CD14-positive monocyte (primary cell): ENCODE data around the gene TBC1D3I. TPM values are rescaled to one million over a fixed set of nuclear protein-coding genes. Genes with fewer than 3 reads are reported as not detected.
"Not testable (repeated sequence)": the region's sequence is repeated elsewhere in the genome, so short reads cannot be mapped to it uniquely, and the experiment has no call there.

Experiments
- DNase-seq, 3 donors: peaks; one replicate each; pipeline ENCODE4 v3.0.0-alpha.2; 2011 to 2022
- H2AFZ ChIP-seq: 2 replicates; pipeline ENCODE4 v1.6.0; 2012; ENCODE audit warnings: mild to moderate bottlenecking, low read depth, low read length, inconsistent platforms; ENCODE audit not compliant: insufficient read depth, poor library complexity, severe bottlenecking
- H3K27ac ChIP-seq, 2 donors: 1 replicate in 1 of 2; 2 replicates in 1 of 2; pipeline ENCODE4 v1.5.1; 2012 to 2013; ENCODE audit warnings: low read length in 2 of 2, control low read depth in 1 of 2, inconsistent platforms in 1 of 2, low read depth in 1 of 2, mild to moderate bottlenecking in 1 of 2
- H3K27me3 ChIP-seq, 2 donors: one replicate each; pipeline versions ENCODE4 v1.6.0 to v1.6.1; 2011 to 2013; ENCODE audit warnings: low read length in 2 of 2; ENCODE audit not compliant: control insufficient read depth in 2 of 2, insufficient read depth in 2 of 2
- H3K36me3 ChIP-seq, 2 donors: replicated peaks in 1 of 2; 1 replicate in 1 of 2; 2 replicates in 1 of 2; pipeline versions ENCODE4 v1.5.1 to v1.6.1; 2012 to 2013; ENCODE audit warnings: low read length in 2 of 2, control low read depth in 1 of 2, inconsistent platforms in 1 of 2, mild to moderate bottlenecking in 1 of 2; ENCODE audit not compliant: insufficient read depth in 2 of 2, control insufficient read depth in 1 of 2
- H3K4me1 ChIP-seq, 2 donors: 1 replicate in 1 of 2; 2 replicates in 1 of 2; pipeline versions ENCODE4 v1.5.1 to v1.6.1; 2012 to 2013; ENCODE audit warnings: low read length in 2 of 2, control low read depth in 1 of 2, inconsistent platforms in 1 of 2, mild to moderate bottlenecking in 1 of 2, moderate library complexity in 1 of 2; ENCODE audit not compliant: insufficient read depth in 2 of 2, control insufficient read depth in 1 of 2
- H3K4me2 ChIP-seq: replicated peaks from 2 replicates; pipeline ENCODE3; 2012; ENCODE audit warnings: low read length, moderate library complexity, mild to moderate bottlenecking; ENCODE audit not compliant: poor library complexity, severe bottlenecking; ENCODE audit errors: extremely low read depth
- H3K4me3 ChIP-seq, 3 experiments: fragments of 200-600 bp in 1 of 3; sonication (generic) in 1 of 3; replicated peaks in 1 of 3; 1 replicate in 2 of 3; 2 replicates in 1 of 3; pipeline ENCODE4 v1.5.1; 2011 to 2013; ENCODE audit warnings: low read length in 3 of 3, mild to moderate bottlenecking in 3 of 3, control low read depth in 2 of 3, low read depth in 2 of 3, inconsistent platforms in 1 of 3, moderate library complexity in 1 of 3
- H3K79me2 ChIP-seq: 2 replicates; pipeline ENCODE4 v1.6.0; 2012; ENCODE audit warnings: mild to moderate bottlenecking, control low read depth, inconsistent platforms, low read length, moderate library complexity; ENCODE audit not compliant: insufficient read depth
- H3K9ac ChIP-seq: 2 replicates; pipeline ENCODE4 v1.6.0; 2017; ENCODE audit warnings: low read length, mild to moderate bottlenecking; ENCODE audit not compliant: insufficient read depth, poor library complexity, severe bottlenecking
- H3K9me3 ChIP-seq, 2 donors: replicated peaks in 1 of 2; 1 replicate in 1 of 2; 2 replicates in 1 of 2; pipeline versions ENCODE4 v1.5.1 to v1.6.1; 2012 to 2013; ENCODE audit warnings: low read length in 2 of 2, control low read depth in 1 of 2; ENCODE audit not compliant: control insufficient read depth in 1 of 2, insufficient read depth in 1 of 2
- H4K20me1 ChIP-seq: 2 replicates; pipeline ENCODE4 v1.6.0; 2012; ENCODE audit warnings: mild to moderate bottlenecking, low read length, control low read depth, moderate library complexity; ENCODE audit not compliant: insufficient read depth
- H3K27ac Mint-ChIP-seq, 7 donors: one replicate each; pipeline ENCODE4 v1.8.0; 2020; ENCODE audit warnings: mild to moderate bottlenecking in 7 of 7, mixed read lengths in 7 of 7, moderate library complexity in 6 of 7, inconsistent platforms in 2 of 7
- H3K27me3 Mint-ChIP-seq, 3 donors: one replicate each; pipeline ENCODE4 v1.8.0; 2021 to 2022; ENCODE audit warnings: low read depth in 3 of 3, mild to moderate bottlenecking in 3 of 3, mixed read lengths in 3 of 3, moderate library complexity in 3 of 3, inconsistent platforms in 1 of 3
- H3K36me3 Mint-ChIP-seq, 2 donors: one replicate each; pipeline ENCODE4 v1.8.0; 2020; ENCODE audit warnings: mixed read lengths in 2 of 2, inconsistent platforms in 1 of 2, mild to moderate bottlenecking in 1 of 2
- H3K4me1 Mint-ChIP-seq: one replicate; pipeline ENCODE4 v1.8.0; 2020; ENCODE audit warnings: mild to moderate bottlenecking, mixed read lengths
- H3K4me3 Mint-ChIP-seq, 2 donors: one replicate each; pipeline ENCODE4 v1.8.0; 2020; ENCODE audit warnings: mild to moderate bottlenecking in 2 of 2, mixed read lengths in 2 of 2, moderate library complexity in 1 of 2
- H3K9me3 Mint-ChIP-seq, 7 donors: one replicate each; pipeline ENCODE4 v1.8.0; 2020 to 2022; ENCODE audit warnings: mixed read lengths in 7 of 7, mild to moderate bottlenecking in 6 of 7, moderate library complexity in 6 of 7, inconsistent platforms in 2 of 7
- WGBS: methylation state at CpG from one replicate; pipeline ENCODE4 v1.1.5; 2013; ENCODE audit warnings: missing lambda C conversion rate; ENCODE audit not compliant: insufficient coverage; 5-methylcytosine and 5-hydroxymethylcytosine counted together
- intact Hi-C, 2 donors: fragments of 100-400 bp; cut with micrococcal nuclease; formaldehyde crosslinking; loops; one replicate each; pipeline versions ENCODE4 v1.15.0 to v1.15.1; 2023
- polyA plus RNA-seq, 3 donors: library from polyadenylated mRNA; depleted of rRNA in 1 of 3; unstranded in 2 of 3; stranded (reverse) in 1 of 3; fragments of 300-500 nt in 2 of 3; fragments of >200 nt in 1 of 3; fragmentation: Illumina TruSeq in 2 of 3; gene quantifications; 1 replicate in 2 of 3; 2 replicates in 1 of 3; pipeline ENCODE4 v1.2.3, GENCODE V29; 2012 to 2021

Gene TBC1D3I
- polyA plus RNA-seq, 3 donors = 0.24 TPM; not detected in 2

DNA sequence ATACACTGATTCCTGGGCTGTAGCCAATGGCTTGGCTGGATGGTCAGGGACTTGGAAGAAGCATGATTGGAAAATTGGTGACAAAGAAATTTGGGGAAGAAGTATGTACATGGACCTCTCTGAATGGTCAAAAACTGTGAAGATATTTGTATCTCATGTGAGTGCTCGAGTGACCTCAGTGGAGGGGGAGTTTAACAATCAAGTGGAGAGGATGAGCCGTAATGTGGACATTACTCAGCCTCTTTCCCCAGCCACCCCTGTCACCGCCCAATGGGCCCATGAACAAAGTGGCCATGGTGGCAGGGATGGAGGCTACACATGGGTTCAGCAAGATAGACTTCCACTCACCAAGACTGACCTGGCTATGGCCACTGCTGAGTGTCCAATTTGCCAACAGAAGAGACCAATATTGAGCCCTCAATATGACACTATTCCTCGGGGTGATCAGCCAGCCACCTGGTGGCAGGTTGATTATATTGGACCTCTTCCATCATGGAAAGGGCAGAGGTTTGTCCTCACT lies 42.7 kb downstream of the TBC1D3I start:
- H3K9ac ChIP-seq, H2AFZ ChIP-seq, H3K79me2 ChIP-seq, DNase-seq, H3K4me3 ChIP-seq, H3K4me3 Mint-ChIP-seq, H3K27me3 Mint-ChIP-seq, H4K20me1 ChIP-seq, H3K27me3 ChIP-seq, H3K4me2 ChIP-seq, H3K4me1 ChIP-seq, H3K27ac ChIP-seq, H3K36me3 Mint-ChIP-seq, intact Hi-C loops, H3K36me3 ChIP-seq, H3K4me1 Mint-ChIP-seq, H3K27ac Mint-ChIP-seq: not testable (repeated sequence)
- no CpG with 5 or more reads among the region's 4 CpGs for WGBS
- H3K9me3 Mint-ChIP-seq = peaks cover 8 to 21% (median 14%) of the 10 kb centered on the region in 7 donors
- H3K9me3 ChIP-seq = peaks cover 10 to 18% of the 10 kb centered on the region in 2 donors

DNA sequence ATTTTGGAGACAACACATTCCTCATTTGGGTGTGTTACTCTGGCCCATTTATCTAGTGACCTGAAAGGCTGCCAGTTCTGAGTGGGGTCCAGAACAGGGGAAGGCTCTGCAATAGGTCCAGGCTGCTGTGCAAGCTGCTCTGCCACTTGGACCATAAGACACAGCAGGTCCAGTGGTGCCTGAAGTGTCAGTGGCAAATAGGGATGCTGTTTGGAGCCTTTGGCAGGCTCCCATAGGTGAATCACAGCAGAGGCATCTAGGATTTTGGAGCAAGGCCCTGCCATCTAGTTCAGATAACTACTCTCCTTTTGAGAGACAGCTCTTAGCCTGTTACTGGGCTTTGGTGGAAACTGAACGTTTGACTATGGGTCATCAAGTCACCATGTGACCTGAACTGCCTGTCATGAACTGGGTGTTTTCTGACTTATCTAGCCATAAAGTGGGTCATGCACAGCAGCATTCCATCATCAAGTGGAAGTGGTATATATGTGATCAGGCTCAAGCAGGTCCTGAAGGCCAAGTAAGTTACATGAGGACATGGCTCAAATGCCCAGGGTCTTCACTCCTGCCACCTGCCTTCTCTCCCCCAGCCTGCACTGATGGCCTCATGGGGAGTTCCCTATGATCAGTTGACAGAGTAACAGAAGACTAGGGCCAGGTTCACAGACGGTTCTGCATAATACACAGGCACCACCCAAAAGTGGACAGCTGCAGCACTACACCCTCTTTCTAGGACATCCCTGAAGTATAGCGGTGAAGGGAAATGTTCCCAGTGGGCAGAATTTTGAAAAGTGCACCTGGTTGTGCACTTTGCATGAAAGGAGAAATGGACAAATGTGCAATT lies 43.4 kb downstream of the TBC1D3I start:
- H3K4me3 Mint-ChIP-seq, H3K27me3 Mint-ChIP-seq, H3K4me3 ChIP-seq, H3K27ac ChIP-seq, DNase-seq, H3K79me2 ChIP-seq, H2AFZ ChIP-seq, intact Hi-C loops, H3K27me3 ChIP-seq, H3K4me1 Mint-ChIP-seq, H3K9ac ChIP-seq, H3K4me1 ChIP-seq, H3K4me2 ChIP-seq, H4K20me1 ChIP-seq, H3K36me3 Mint-ChIP-seq, H3K27ac Mint-ChIP-seq, H3K36me3 ChIP-seq: not testable (repeated sequence)
- peaks cover 10 to 18% of the 10 kb centered on the region in 2 donors for H3K9me3 ChIP-seq
- no CpG with 5 or more reads among the region's 3 CpGs for WGBS
- peaks cover 8 to 21% (median 14%) of the 10 kb centered on the region in 7 donors for H3K9me3 Mint-ChIP-seq

DNA sequence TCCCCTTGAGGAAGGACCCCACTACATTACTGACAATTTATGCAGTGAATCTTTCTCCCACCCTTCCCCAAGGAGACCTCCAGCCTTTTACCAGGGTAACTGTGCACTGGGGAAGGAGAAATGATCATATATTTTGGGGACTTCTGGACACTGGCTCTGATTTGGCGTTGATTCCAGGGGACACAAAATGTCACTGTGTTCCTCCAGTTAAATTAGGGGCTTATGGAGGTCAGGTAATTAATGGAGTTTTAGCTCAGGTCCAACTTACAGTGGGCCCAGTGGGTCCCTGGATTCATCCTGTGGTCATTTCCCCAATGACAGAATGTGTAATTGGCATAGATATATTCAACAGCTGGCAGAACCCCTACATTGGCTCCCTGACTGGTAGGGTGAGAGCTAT lies 44.8 kb downstream of the TBC1D3I start:
- Mint-ChIP-seq H3K4me1 (peaks cover 17% of the 10 kb centered on the region), H3K9me3 (peaks cover 8 to 21% (median 12%) of the 10 kb centered on the region in 7 donors)
- not testable (repeated sequence) for H3K4me2 ChIP-seq, H3K27me3 Mint-ChIP-seq, H3K27ac ChIP-seq, H3K27ac Mint-ChIP-seq, DNase-seq, H3K36me3 ChIP-seq, H3K36me3 Mint-ChIP-seq, H3K9ac ChIP-seq, H3K4me3 Mint-ChIP-seq, H3K79me2 ChIP-seq, H2AFZ ChIP-seq, H3K4me3 ChIP-seq, H3K27me3 ChIP-seq, H4K20me1 ChIP-seq
- Histone ChIP-seq H3K4me1 (peaks cover 15 to 16% of the 10 kb centered on the region in 2 donors), H3K9me3 (peaks cover 10 to 18% of the 10 kb centered on the region in 2 donors)
- no CpG with 5 or more reads among the region's 1 CpG for WGBS
- intact Hi-C loops = loop anchor here in 1 of 2 donors (5.0 kb wide), 1 partner anchor 37 kb away; no protein-coding TSS in a partner anchor

- Mint-ChIP-seq H3K9me3 (peaks cover 8 to 21% (median 12%) of the 10 kb centered on the region in 7 donors), H3K4me1 (peaks cover 53% of the 10 kb centered on the region), H3K4me3 (peak overlapping the region in 1 of 2 donors; percentile 64), H3K27ac (peak overlapping the region; percentile 2 to 79 (median 64))
- not testable (repeated sequence) for H3K9ac ChIP-seq, H3K27ac ChIP-seq, H3K36me3 ChIP-seq, H3K4me2 ChIP-seq, H2AFZ ChIP-seq, H3K36me3 Mint-ChIP-seq, H3K27me3 Mint-ChIP-seq, H3K4me3 ChIP-seq, H3K27me3 ChIP-seq, H3K79me2 ChIP-seq, H4K20me1 ChIP-seq
- peak in 2 of 3 donors; percentile 82 to 84 for DNase-seq
- no CpG with 5 or more reads among the region's 7 CpGs for WGBS
- intact Hi-C loops = loop anchor here in 1 of 2 donors (5.0 kb wide), 1 partner anchor 33 kb away; no protein-coding TSS in a partner anchor
- Histone ChIP-seq H3K9me3 (peaks cover 10 to 18% of the 10 kb centered on the region in 2 donors), H3K4me1 (peaks cover 54 to 55% of the 10 kb centered on the region in 2 donors)
Observed at GRCh38 chr17:36215406-36216308, 48.7 kb downstream of the TBC1D3I start.
